Kidney epithelial cell (primary cell): Measurements from ENCODE around the gene RIN3. TPM values are rescaled to one million over a fixed set of nuclear protein-coding genes. Genes with fewer than 3 reads are reported as not detected.

ENCODE experiments used
- DNase-seq: peaks from one replicate; pipeline ENCODE4 v3.0.0-alpha.2; 2010; ENCODE audit warnings: low read depth
- H3K27me3 ChIP-seq: 2 replicates; pipeline ENCODE4 v1.6.0; 2011; ENCODE audit warnings: low read length; ENCODE audit not compliant: control insufficient read depth, insufficient read depth
- H3K36me3 ChIP-seq: 2 replicates; pipeline ENCODE4 v1.5.1; 2011; ENCODE audit warnings: low read length; ENCODE audit not compliant: control insufficient read depth, insufficient read depth
- H3K4me3 ChIP-seq: 2 replicates; pipeline ENCODE4 v1.5.1; 2011; ENCODE audit warnings: low read depth, mild to moderate bottlenecking, control low read depth, low read length
- total RNA-seq: library from RNA; depleted of rRNA; stranded (reverse); fragments of >200 nt; gene quantifications from 2 replicates; pipeline ENCODE4 v1.2.3, GENCODE V29; 2015
- TF ChIP-seq, protein P1 (sequence below): IDR thresholded peaks from 2 replicates; pipeline ENCODE4 v1.5.1; 2011; ENCODE audit warnings: mild to moderate bottlenecking, moderate library complexity, low read length, control low read depth, inconsistent platforms; ENCODE audit not compliant: insufficient read depth, poor library complexity, severe bottlenecking

The RIN3 gene
- total RNA-seq, 1 donor from 2014 or later, result 6.0 TPM

DNA sequence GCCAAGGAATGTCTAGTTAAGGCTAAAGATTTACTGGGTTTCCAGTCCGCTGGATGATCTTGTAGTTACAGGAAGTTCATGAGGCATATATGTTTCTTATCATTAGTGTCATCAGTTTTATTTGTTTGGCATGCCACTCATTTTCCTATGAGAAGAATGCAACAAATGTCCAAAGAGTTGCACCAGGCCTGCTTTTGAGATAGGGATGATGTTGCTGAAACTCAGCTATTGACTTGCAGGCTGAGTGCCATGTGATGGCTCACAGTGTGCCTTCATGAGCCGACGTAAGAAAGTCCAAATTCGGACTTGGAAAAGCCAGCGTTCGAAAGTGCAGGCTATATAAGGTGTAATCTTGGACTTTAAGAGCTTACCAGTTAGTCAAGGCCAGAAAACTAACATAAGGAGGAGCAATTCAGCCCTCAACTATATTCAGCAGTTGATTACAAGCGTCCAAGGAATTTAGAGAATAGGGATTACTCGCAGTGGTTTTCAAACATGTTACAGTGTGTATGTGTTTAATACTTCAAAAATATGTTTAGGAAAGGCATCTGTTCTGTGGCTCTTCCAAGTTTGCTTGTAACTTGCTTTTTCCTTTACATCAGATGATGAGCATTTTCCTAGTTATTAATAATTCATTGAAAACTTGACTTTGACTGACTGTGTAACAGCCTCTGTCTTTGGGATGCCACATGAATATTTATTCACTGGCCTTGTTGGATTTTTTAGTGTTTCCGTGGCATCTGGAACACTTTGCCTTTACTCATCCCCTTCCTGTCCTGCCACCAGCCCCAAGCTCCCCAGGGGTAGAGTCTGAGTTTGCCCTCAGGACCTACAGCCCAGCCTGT, 133.6 kb downstream of the RIN3 start:
- TF ChIP-seq, protein P1, sequence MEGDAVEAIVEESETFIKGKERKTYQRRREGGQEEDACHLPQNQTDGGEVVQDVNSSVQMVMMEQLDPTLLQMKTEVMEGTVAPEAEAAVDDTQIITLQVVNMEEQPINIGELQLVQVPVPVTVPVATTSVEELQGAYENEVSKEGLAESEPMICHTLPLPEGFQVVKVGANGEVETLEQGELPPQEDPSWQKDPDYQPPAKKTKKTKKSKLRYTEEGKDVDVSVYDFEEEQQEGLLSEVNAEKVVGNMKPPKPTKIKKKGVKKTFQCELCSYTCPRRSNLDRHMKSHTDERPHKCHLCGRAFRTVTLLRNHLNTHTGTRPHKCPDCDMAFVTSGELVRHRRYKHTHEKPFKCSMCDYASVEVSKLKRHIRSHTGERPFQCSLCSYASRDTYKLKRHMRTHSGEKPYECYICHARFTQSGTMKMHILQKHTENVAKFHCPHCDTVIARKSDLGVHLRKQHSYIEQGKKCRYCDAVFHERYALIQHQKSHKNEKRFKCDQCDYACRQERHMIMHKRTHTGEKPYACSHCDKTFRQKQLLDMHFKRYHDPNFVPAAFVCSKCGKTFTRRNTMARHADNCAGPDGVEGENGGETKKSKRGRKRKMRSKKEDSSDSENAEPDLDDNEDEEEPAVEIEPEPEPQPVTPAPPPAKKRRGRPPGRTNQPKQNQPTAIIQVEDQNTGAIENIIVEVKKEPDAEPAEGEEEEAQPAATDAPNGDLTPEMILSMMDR, result no peak
- H3K36me3 ChIP-seq, result no peaks in the 10 kb centered on the region
- H3K4me3 ChIP-seq, result no peak overlapping the region
- no peak for DNase-seq
- no peaks in the 10 kb centered on the region for H3K27me3 ChIP-seq

DNA sequence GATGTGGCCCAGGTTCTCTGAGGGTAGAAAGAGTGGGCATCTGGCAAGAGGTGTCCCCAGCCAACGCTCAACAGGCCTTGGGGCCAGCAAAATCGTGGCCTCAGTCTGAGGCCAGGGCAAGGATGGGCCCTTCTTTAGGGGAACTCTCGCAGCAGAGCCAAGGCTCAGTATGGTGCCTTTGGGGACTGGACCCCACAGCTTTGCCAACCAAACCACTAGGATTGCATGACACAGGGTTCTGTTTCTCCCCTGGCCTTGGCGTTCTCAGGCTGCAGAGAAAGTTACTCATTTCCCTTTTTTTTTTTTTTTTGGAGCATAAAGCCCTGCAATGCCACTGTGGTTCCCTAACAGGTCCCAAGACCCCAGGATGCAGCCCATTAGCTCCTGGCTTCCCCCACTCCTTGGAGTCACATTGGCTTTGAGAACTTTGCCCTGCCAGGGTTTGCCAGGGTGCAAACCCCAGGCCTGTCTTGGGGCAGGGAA, 134.3 kb downstream of the RIN3 start:
- TF ChIP-seq, protein P1, result no peak
- H3K4me3 ChIP-seq, result no peak overlapping the region

DNA sequence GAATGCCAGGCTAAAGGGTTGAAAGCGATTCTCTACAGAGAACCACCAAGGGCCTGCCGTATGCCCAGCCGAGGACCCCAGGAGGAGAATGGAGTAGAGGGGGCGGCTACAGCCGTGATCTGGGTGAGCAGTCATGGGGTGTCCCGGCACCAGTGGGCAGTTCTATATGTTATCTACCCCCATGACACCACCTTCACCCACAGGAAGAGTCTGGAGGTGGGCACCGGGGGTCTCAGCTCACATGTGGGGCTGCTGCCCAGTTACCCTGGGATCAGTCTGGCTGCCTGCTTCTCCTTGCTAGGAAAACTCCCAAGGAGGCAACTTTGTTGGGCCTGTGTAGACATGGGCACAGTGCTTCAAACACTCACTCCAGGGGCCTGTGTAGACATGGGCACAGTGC, 135.5 kb downstream of the RIN3 start:
- Histone ChIP-seq H3K4me3 (no peak overlapping the region), H3K27me3 (no peaks in the 10 kb centered on the region), H3K36me3 (no peaks in the 10 kb centered on the region)
- DNase-seq, result no peak
- TF ChIP-seq, protein P1, result no peak

More for the DNA sequence above, 134.3 kb downstream of the RIN3 start:
- Histone ChIP-seq H3K36me3 (no peaks in the 10 kb centered on the region), H3K27me3 (no peaks in the 10 kb centered on the region)
- no peak for DNase-seq

DNA sequence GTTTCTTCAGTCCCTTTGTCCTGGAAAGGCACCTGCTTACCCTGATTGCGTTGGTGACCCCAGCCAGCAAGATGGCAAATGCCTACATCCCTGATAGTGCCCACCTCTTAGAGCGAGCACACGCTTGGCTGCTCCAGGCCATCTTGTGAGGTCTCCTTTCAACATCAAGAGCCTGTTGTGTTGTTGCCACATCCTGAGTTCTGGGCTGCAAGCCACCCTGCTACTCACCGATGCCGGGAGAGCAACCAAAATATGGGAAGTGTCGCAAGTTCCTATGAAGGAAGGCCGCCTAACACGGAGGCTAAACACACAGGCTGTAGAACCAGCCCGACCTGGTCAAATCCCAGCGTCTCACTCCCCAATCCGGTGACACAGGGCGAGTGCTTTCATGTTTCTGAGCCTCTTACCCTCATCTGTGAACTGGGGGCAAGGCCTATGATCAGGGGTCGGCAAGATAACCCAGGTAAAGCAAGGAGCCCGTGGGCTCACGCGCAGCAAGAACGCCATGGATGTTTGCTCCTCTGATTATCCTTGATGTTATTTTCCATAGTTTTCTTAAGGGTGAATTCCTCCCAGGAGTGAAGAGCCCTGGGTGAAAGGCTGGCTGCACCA, 136.5 kb downstream of the RIN3 start:
- Histone ChIP-seq H3K27me3 (no peaks in the 10 kb centered on the region), H3K36me3 (no peaks in the 10 kb centered on the region), H3K4me3 (no peak overlapping the region)
- no peak for DNase-seq
- TF ChIP-seq, protein P1, result no peak

DNA sequence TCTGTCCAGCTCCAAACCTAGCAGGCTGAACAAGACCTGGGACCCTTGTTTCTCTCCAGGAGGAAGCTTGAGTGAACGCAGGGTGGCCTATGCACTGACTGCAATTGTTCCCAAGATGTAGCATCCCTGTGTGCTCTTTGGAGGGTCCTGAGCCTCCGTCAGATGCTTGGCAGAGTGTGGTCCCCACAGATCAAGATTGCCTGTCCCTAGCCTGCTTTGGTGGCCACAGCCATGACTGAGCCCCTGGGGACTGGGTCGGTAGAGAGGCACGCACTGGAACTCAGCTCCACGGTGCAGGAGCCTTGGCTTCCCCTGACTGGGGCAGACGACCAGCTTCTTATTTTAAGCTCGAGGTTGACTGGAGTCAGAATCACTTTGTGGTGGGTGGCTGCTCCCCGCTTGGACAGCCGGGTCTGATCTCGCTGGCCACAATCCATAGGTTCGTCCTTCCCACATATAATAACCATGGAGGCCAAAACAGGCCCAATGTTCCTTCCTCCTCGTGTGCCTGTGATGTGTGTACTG, 137.1 kb downstream of the RIN3 start:
- DNase-seq, result no peak
- TF ChIP-seq, protein P1, result no peak
- no peaks in the 10 kb centered on the region for H3K36me3 ChIP-seq
- H3K4me3 ChIP-seq, result no peak overlapping the region
- no peaks in the 10 kb centered on the region for H3K27me3 ChIP-seq
